HepG2 (cell line): ENCODE data around the gene TBC1D16. TPM values are rescaled to one million over a fixed set of nuclear protein-coding genes. Genes with fewer than 3 reads are reported as not detected.

Source experiments
- ATF5 ChIP-seq: sonication (generic); formaldehyde crosslinking; IDR thresholded peaks from 2 replicates; pipeline ENCODE4 v1.4.0; 2020; ENCODE audit warnings: mild to moderate bottlenecking, low read depth, missing genetic modification reagents
- DR1 ChIP-seq: sonication (generic); formaldehyde crosslinking; IDR thresholded peaks from 2 replicates; pipeline ENCODE4 v1.8.0; 2021; ENCODE audit warnings: mild to moderate bottlenecking, missing genetic modification reagents, inconsistent platforms
- GZF1 ChIP-seq: sonication (generic); formaldehyde crosslinking; IDR thresholded peaks from 2 replicates; pipeline ENCODE4 v1.5.1; 2020; ENCODE audit warnings: mild to moderate bottlenecking, missing genetic modification reagents
- IRF1 ChIP-seq: sonication (generic); formaldehyde crosslinking; IDR thresholded peaks from 2 replicates; pipeline ENCODE4 v1.4.0; 2020; ENCODE audit warnings: low read depth, mild to moderate bottlenecking, missing genetic modification reagents
- MED8 ChIP-seq: sonication (generic); formaldehyde crosslinking; IDR thresholded peaks from 2 replicates; pipeline ENCODE4 v1.8.1; 2023; ENCODE audit warnings: mild to moderate bottlenecking, missing genetic modification reagents; ENCODE audit not compliant: insufficient replicate concordance
- MTA3 ChIP-seq: sonication (generic); formaldehyde crosslinking; IDR thresholded peaks from 2 replicates; pipeline ENCODE4 v1.4.0; 2020; ENCODE audit warnings: missing genetic modification reagents
- REXO4 ChIP-seq: sonication (generic); formaldehyde crosslinking; IDR thresholded peaks from 2 replicates; pipeline ENCODE4 v1.8.0; 2022; ENCODE audit warnings: missing genetic modification reagents, mild to moderate bottlenecking, borderline replicate concordance
- RNF2 ChIP-seq: fragments of 450-650 bp; conservative IDR thresholded peaks from 2 replicates; pipeline ENCODE4 v1.6.1; 2016; ENCODE audit warnings: low read depth
- SRSF9 ChIP-seq: fragments of 200-400 bp; formaldehyde crosslinking; IDR thresholded peaks from 2 replicates; pipeline ENCODE4 v1.6.1; 2018; ENCODE audit warnings: borderline replicate concordance, mild to moderate bottlenecking, low read depth, low read length; ENCODE audit not compliant: insufficient read depth, poor library complexity, severe bottlenecking
- TBP ChIP-seq: sonication (generic); formaldehyde crosslinking; IDR thresholded peaks from 2 replicates; pipeline ENCODE4 v1.5.0; 2020; ENCODE audit warnings: missing genetic modification reagents
- TCF12 ChIP-seq, 2 experiments: fragments of 450-650 bp in 1 of 2; sonication (generic) in 1 of 2; formaldehyde crosslinking in 1 of 2; IDR thresholded peaks; 2 replicates each; pipeline versions ENCODE4 v1.6.1 to v1.8.0; 2017 to 2022; ENCODE audit warnings: antibody characterized with exemption in 1 of 2, mild to moderate bottlenecking in 1 of 2, missing genetic modification reagents in 1 of 2, moderate library complexity in 1 of 2
- TFAP4 ChIP-seq: sonication (generic); IDR thresholded peaks from 2 replicates; pipeline ENCODE4 v1.6.1; 2016; ENCODE audit warnings: low read depth, borderline replicate concordance
- TRIM22 ChIP-seq: fragments of 450-650 bp; IDR thresholded peaks from 2 replicates; pipeline ENCODE4 v1.6.1; 2017
- WIZ ChIP-seq: sonication (generic); formaldehyde crosslinking; IDR thresholded peaks from 2 replicates; pipeline ENCODE4 v1.5.1; 2020; ENCODE audit warnings: mild to moderate bottlenecking, missing genetic modification reagents
- ZBED4 ChIP-seq: sonication (generic); formaldehyde crosslinking; IDR thresholded peaks from 2 replicates; pipeline ENCODE4 v1.4.0; 2020; ENCODE audit warnings: missing genetic modification reagents, borderline replicate concordance
- ZFAT ChIP-seq: sonication (generic); formaldehyde crosslinking; conservative IDR thresholded peaks from 2 replicates; pipeline ENCODE4 v1.8.1; 2023; ENCODE audit warnings: missing genetic modification reagents, inconsistent platforms
- ZFP82 ChIP-seq: sonication (generic); formaldehyde crosslinking; IDR thresholded peaks from 2 replicates; pipeline ENCODE4 v1.5.1; 2020; ENCODE audit warnings: mild to moderate bottlenecking, missing genetic modification reagents, borderline replicate concordance
- ZNF343 ChIP-seq: sonication (generic); formaldehyde crosslinking; IDR thresholded peaks from 2 replicates; pipeline ENCODE4 v1.4.0; 2020; ENCODE audit warnings: mild to moderate bottlenecking, missing genetic modification reagents
- ZNF503 ChIP-seq: sonication (generic); formaldehyde crosslinking; IDR thresholded peaks from 2 replicates; pipeline ENCODE4 v1.4.0; 2020; ENCODE audit warnings: missing genetic modification reagents
- polyA plus RNA-seq, 8 experiments: library from polyadenylated mRNA; depleted of rRNA in 3 of 8; stranded (reverse) in 7 of 8; unstranded in 1 of 8; fragments of >200 nt; fragmentation: Illumina TruSeq in 4 of 8; extraction: Trizol in 4 of 8; gene quantifications; 2 replicates each; pipeline versions ENCODE4 v1.2.1 to v1.2.3, GENCODE V29; 2011 to 2016; ENCODE audit warnings: low read depth in 4 of 8, missing spikeins in 1 of 8, mixed read lengths in 1 of 8; ENCODE audit not compliant: insufficient read depth in 1 of 8
- total RNA-seq, 5 experiments: library from RNA; depleted of rRNA; stranded (reverse); fragments of >200 nt; fragmentation: Illumina TruSeq; extraction: Trizol; gene quantifications; 2 replicates each; pipeline ENCODE4 v1.2.3, GENCODE V29; 2016; ENCODE audit warnings: low read depth in 1 of 5

Gene TBC1D16
- total and polyA plus RNA-seq, 2 of the 13 experiments (the other 11 are each of a cell fraction or from before 2014, with no cell fraction given): 14.9 to 24.9 TPM

- TF ChIP-seq ZBED4 (CRISPR knock-in tag) (no peak), MTA3 (CRISPR knock-in tag) (no peak), TBP (no peak), ZNF503 (no peak), DR1 (CRISPR knock-in tag) (0 out of 2 replicates have a peak, but pooled peaks have one; percentile 5), ZFAT (no peak; the same call in none of the 2 replicates), GZF1 (CRISPR knock-in tag) (no peak), MED8 (CRISPR knock-in tag) (no peak), REXO4 (CRISPR knock-in tag) (no peak), ATF5 (no peak), IRF1 (CRISPR knock-in tag) (no peak), WIZ (CRISPR knock-in tag) (no peak), TRIM22 (no peak), ZNF343 (CRISPR knock-in tag) (no peak), TCF12 (IDR thresholded peaks at IDR 0.05) (no peak), TCF12 (CRISPR knock-in tag; IDR thresholded peaks at IDR 0.05) (no peak), TFAP4 (no peak), SRSF9 (no peak), ZFP82 (CRISPR knock-in tag) (peak; percentile 10; the same call in 1 of the 2 replicates), RNF2 (no peak)
Observed at GRCh38 chr17:79992649-79993389, 42.9 kb downstream of the TBC1D16 start (continued).
